ENCODE data around the gene CMKLR1.

- TF ChIP-seq MAX (IDR thresholded peaks at IDR 0.05), result no peak
- no peak for TF ChIP-seq GABPA (IDR thresholded peaks at IDR 0.05 in 1 of 2, conservative IDR thresholded peaks at IDR 0.05 in 1 of 2)
- no peak for TF ChIP-seq CTCF (IDR thresholded peaks at IDR 0.05; ENCODE audit: low read depth, low read length, missing input control)
- no peak for TF ChIP-seq RAD21 (IDR thresholded peaks at IDR 0.05)
- TF ChIP-seq ZBTB33 (IDR thresholded peaks at IDR 0.05), result no peak
Observed at GRCh38 chr12:108284163-108284562, 54.9 kb downstream of the CMKLR1 start.

All from liver (tissue), 3 donors.